HepG2 (cell line): ENCODE data around the gene TBCCD1. TPM values are rescaled to one million over a fixed set of nuclear protein-coding genes. Genes with fewer than 3 reads are reported as not detected.

ENCODE experiments used
- GLMP ChIP-seq: sonication (generic); formaldehyde crosslinking; IDR thresholded peaks from 2 replicates; pipeline ENCODE4 v1.9.0; 2021; ENCODE audit warnings: missing genetic modification reagents, mild to moderate bottlenecking, borderline replicate concordance
- HNF1A ChIP-seq, 2 experiments: sonication (generic) in 1 of 2; formaldehyde crosslinking in 1 of 2; IDR thresholded peaks; 2 replicates each; pipeline versions ENCODE4 v1.4.0 to v1.6.1; 2016 to 2020; ENCODE audit warnings: borderline replicate concordance in 1 of 2, low read depth in 1 of 2, mild to moderate bottlenecking in 1 of 2, missing genetic modification reagents in 1 of 2
- HNF1B ChIP-seq: sonication (generic); formaldehyde crosslinking; IDR thresholded peaks from 2 replicates; pipeline ENCODE4 v1.5.1; 2020; ENCODE audit warnings: mild to moderate bottlenecking, moderate library complexity, missing genetic modification reagents
- LBX2 ChIP-seq: sonication (generic); formaldehyde crosslinking; IDR thresholded peaks from 2 replicates; pipeline ENCODE4 v1.5.0; 2020; ENCODE audit warnings: missing genetic modification reagents, mild to moderate bottlenecking, borderline replicate concordance
- NCOA5 ChIP-seq: sonication (generic); formaldehyde crosslinking; IDR thresholded peaks from 2 replicates; pipeline ENCODE4 v1.4.0; 2020; ENCODE audit warnings: missing genetic modification reagents
- SMARCC2 ChIP-seq: fragments of 450-650 bp; IDR thresholded peaks from 2 replicates; pipeline ENCODE4 v1.6.1; 2017; ENCODE audit warnings: antibody characterized with exemption, mild to moderate bottlenecking
- TBX2 ChIP-seq: sonication (generic); formaldehyde crosslinking; IDR thresholded peaks from 2 replicates; pipeline ENCODE4 v1.5.0; 2020; ENCODE audit warnings: missing genetic modification reagents, mild to moderate bottlenecking, borderline replicate concordance
- ZNF589 ChIP-seq: sonication (generic); formaldehyde crosslinking; conservative IDR thresholded peaks from 2 replicates; pipeline ENCODE4 v1.8.0; 2022; ENCODE audit warnings: mild to moderate bottlenecking, moderate library complexity, missing genetic modification reagents
- ZNF619 ChIP-seq: sonication (generic); formaldehyde crosslinking; IDR thresholded peaks from 2 replicates; pipeline ENCODE4 v1.4.0; 2020; ENCODE audit warnings: mild to moderate bottlenecking, missing genetic modification reagents
- polyA plus RNA-seq, 8 experiments: library from polyadenylated mRNA; depleted of rRNA in 3 of 8; stranded (reverse) in 7 of 8; unstranded in 1 of 8; fragments of >200 nt; fragmentation: Illumina TruSeq in 4 of 8; extraction: Trizol in 4 of 8; gene quantifications; 2 replicates each; pipeline versions ENCODE4 v1.2.1 to v1.2.3, GENCODE V29; 2011 to 2016; ENCODE audit warnings: low read depth in 4 of 8, missing spikeins in 1 of 8, mixed read lengths in 1 of 8; ENCODE audit not compliant: insufficient read depth in 1 of 8
- total RNA-seq, 5 experiments: library from RNA; depleted of rRNA; stranded (reverse); fragments of >200 nt; fragmentation: Illumina TruSeq; extraction: Trizol; gene quantifications; 2 replicates each; pipeline ENCODE4 v1.2.3, GENCODE V29; 2016; ENCODE audit warnings: low read depth in 1 of 5

Gene TBCCD1
- total and polyA plus RNA-seq, 2 of the 13 experiments (the other 11 are each of a cell fraction or from before 2014, with no cell fraction given) = 13.6 to 16.2 TPM

GRCh38 chr3:186605561-186606545, 38.7 kb upstream of the TBCCD1 start (continued):
- TF ChIP-seq HNF1A (IDR thresholded peaks at IDR 0.05; ENCODE audit: low read depth) = peak; percentile 98
- TF ChIP-seq HNF1A (CRISPR knock-in tag; IDR thresholded peaks at IDR 0.05; ENCODE audit: borderline replicate concordance) = peak; percentile 97
- TF ChIP-seq NCOA5 = no peak
- TF ChIP-seq LBX2 (CRISPR knock-in tag) = no peak
- TF ChIP-seq ZNF589 (CRISPR knock-in tag) = no peak
- TF ChIP-seq SMARCC2 = 0 out of 2 replicates have a peak, but pooled peaks have one; percentile 50
- TF ChIP-seq HNF1B (CRISPR knock-in tag) = peak; percentile 65; the same call in 1 of the 2 replicates
- TF ChIP-seq ZNF619 (CRISPR knock-in tag) = 0 out of 2 replicates have a peak, but pooled peaks have one; percentile 37
- peak; percentile 75; the same call in 1 of the 2 replicates for TF ChIP-seq TBX2 (CRISPR knock-in tag)
- TF ChIP-seq GLMP = no peak
